ENCODE data around the gene C16orf86.
"Not testable (repeated sequence)": the region's sequence is repeated elsewhere in the genome, so short reads cannot be mapped to it uniquely, and the experiment has no call there.

Gene C16orf86

DNA sequence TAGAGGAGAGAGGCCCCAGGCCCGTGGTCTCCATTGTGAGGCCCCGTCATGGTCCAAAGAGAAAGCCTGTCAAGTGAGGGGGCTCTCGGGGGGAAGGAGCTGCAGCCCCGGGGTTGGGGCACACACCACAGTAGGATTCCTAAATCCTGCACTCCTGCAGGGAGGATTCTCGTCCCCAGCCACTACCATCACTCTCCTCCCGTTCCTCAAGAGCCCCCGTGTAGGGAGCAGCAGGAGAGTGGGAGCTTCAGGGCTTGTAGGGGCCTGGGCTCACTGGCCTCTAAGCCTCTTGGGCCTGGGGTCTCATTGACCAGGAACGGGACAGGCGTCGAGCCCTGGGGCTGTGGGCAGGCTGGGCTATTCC, 821 bp downstream of the C16orf86 start:
- DNase-seq (ENCODE audit: low spot score) = no peak

DNA sequence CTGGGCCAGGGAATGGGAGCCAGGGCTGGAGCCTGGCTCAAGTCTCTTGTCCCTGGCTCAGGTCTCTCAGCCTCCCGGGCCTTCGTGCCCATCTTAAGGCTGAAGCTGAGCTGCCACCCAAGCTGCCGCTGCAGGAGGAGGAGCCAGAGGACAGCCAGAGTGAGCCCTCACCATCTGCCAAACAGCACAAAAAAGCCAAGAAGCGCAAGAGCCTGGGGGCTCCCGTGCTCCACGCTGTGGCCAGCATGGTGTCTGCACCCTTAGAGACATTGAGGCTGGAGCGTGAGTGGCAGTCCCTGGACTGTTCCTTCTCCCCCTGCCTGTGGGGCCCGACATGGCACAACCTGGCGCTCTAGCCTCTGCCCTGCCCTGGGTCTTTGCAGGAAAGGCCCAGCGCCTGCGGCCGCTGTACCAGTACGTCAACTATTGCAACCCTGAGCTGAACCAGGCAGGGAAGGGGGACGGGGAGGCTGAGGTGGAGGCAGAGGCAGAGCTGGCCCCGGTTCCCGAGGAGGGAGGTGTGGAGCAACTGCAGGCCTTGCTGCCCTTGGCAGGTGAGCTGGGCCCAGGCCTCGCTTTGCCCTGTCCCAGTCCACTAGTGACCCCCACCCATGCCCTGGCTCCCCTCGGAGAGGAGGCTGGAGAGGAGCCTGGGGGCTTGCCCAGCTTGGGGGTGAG, 1.3 kb downstream of the C16orf86 start:
- DNase-seq (ENCODE audit: low spot score) = no peak

GRCh38 chr16:67668495-67669157, 2.0 kb downstream of the C16orf86 start:
- DNase-seq (ENCODE audit: low spot score) = no peak

DNA sequence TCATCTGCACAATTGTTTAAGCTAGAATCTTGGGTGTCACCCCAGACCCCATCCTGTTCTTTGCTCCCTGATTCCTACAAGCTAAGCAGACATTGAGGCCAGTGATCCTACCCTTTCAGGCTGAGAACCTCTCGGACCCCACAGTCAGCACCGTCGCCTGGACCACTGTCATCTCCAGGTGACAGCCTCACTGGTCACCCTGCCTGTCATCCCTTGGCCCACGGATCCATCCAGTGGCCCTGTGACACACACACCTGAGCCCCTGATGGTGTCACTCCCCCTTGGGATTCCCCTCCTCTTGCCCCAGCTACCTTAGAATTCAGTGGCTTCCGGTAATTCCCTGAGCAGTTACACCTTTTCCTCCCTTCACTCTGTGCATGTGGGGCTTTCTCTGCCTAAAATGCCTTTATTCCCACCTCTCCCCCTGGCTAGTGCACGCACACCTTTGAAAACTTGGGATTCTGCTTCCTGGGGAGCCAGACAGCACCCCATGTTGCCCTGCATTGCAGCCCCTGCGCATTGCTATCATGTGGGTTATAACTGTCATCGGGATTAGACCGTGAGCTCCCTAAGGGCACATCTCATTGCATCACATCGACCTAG, 3.0 kb downstream of the C16orf86 start:
- no peak for DNase-seq (ENCODE audit: low spot score)

DNA sequence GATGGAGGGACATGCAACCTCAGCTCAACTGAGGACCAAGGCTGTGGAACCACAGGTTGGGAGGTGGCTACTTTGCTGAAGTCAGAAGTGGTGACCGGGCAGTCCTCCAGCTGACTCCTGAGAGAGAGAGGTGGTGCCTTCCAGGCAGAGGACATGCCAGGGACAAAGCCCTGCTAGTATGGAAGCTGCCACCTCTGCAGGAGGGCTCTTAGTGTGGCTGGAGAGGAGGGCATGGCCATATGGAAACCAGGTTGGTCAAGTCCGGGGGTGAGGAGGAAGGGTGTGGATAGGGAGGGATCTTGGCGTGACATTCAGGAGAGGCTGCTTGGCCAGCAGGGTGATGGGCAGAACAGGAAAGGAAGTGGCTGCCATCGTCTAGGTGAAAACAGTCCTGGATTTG, 5.7 kb downstream of the C16orf86 start:
- no peak for DNase-seq (ENCODE audit: low spot score)

GRCh38 chr16:67672739-67673662, 6.4 kb downstream of the C16orf86 start:
- no peak for DNase-seq (ENCODE audit: low spot score)

DNA sequence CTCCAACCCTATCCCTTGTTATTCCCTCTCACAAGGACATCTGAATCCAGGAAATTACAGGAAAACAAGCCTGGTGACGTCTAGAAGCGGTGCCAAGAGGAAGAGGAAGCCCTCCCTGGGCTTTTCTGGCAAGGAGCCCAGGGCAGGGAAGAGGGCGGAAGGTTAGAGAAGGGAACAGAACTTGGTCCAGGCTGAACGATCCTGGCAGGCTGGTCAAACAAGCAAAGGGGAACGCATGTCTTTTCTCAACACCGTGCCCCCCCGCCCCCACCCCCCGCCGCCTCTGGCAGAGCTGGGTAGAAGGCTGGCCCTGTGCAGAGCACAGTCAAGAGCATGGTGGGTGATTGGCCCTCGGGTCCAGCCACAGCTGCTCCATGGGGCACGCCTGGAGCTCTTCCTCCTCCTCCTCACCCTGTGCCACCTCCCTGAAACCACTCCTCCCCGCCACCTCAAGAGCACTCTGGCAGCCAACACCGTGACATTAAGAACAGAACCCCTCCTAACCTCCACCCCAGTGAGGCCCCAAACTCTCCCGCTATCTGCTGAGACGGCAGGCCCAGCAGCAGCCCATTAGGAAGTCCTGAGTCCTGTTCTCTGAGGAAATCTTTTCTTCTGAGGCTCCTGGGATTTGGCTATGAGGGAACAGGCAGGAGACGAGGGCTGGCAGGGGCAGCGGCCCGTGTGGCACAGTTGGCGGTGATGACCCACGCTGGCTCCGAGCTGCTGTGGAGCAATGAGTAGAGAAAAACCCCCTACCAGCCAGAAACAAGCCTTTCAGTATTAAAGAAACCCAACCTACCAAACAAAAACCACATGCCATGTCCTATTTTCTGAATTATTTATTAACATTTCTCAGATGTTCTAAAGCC, 7.3 kb downstream of the C16orf86 start:
- no peak for DNase-seq (ENCODE audit: low spot score)

- DNase-seq (ENCODE audit: low spot score) = no peak
Observed at GRCh38 chr16:67674851-67675578, 8.4 kb downstream of the C16orf86 start.

DNA sequence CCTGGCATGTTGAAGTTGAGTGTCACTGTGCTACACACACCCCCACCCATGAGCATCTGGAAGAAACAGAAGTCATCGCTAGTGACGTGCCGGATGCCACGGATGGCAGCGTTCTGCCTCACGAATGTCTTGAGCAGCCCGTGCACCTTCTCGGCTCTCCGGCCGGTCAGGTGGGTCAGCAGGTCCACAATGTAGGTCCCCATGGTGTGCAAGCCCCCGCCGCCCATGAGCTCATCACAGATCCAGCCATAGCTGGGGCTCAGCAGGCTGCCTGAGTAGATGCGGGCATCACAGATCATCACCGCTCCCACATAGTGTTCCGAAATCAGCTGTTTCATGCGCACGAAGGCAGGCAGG, 8.9 kb downstream of the C16orf86 start:
- DNase-seq (ENCODE audit: low spot score) = no peak

DNA sequence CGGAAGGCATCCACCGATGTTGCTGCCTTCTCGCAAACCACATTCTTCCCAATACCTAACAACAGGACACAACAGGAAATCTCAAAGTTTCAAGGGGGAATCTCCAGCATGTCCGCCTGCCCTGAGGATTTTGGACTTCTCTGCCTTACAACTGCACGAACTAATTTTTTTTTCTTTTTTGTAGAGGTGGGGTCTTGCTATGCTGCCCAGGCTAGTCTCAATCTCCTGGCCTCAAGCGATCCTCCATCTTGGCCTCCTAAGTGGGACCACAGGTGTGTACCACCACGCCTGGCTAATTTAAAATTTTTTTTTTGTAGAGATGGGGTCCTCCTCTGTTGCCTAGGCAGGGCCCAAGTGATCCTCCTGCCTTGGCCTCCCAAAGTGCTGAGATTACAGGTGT, 9.4 kb downstream of the C16orf86 start:
- no peak for DNase-seq (ENCODE audit: low spot score)

GRCh38 chr16:67676516-67676915, 9.9 kb downstream of the C16orf86 start:
- DNase-seq (ENCODE audit: low spot score) = no peak

DNA sequence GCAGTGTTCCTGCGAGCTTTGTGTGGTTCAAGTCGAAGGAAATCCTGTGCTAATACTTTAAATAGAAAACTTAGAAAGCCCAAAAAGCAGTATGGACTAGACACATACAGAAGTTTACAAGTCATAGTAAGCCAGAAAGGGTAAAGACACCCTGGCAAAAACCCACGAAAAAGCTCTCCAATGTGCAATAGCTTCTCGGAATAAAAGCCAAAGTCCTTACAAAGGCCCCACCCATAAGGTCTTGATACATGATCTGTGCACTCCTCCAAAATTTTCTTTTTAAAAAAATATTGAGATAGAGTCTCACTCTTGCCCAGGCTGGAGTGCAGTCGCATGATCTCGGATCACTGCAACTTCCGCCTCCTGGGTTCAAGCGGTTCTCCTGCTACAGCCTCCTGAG, 10.3 kb downstream of the C16orf86 start:
- DNase-seq (ENCODE audit: low spot score) = no peak

GRCh38 chr16:67677712-67678111, 11.1 kb downstream of the C16orf86 start:
- DNase-seq (ENCODE audit: low spot score) = no peak

DNA sequence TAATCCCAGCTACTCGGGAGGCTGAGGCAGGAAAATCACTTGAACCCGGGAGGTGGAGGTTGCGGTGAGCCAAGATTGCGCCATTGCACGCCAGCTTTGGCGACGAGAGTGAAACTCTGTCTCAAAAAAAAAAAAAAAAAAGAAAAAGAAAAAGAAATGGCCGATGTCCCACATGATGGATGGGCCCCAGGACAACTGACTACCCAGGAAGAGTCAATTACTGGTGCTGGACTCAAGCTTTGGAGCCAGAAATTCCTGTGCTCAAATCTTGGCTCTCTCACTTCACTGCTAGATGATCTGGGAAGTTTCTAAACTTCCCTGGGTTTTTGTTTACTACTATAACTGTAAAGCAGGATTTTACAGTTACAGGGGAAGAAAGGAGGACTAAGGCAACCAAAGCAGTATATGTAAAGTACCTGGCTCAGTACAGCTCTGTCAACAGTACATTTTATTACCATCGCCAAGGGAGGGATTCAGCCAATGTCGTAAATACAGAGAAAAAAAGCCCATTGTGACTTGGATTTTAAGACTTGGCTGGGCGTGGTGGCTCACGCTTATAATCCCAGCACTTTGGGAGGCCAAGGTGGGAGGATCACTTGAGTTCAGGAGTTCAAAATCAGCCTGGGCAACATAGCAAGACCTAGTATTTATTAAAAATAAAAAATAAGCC, 11.9 kb downstream of the C16orf86 start:
- DNase-seq (ENCODE audit: low spot score) = no peak

DNA sequence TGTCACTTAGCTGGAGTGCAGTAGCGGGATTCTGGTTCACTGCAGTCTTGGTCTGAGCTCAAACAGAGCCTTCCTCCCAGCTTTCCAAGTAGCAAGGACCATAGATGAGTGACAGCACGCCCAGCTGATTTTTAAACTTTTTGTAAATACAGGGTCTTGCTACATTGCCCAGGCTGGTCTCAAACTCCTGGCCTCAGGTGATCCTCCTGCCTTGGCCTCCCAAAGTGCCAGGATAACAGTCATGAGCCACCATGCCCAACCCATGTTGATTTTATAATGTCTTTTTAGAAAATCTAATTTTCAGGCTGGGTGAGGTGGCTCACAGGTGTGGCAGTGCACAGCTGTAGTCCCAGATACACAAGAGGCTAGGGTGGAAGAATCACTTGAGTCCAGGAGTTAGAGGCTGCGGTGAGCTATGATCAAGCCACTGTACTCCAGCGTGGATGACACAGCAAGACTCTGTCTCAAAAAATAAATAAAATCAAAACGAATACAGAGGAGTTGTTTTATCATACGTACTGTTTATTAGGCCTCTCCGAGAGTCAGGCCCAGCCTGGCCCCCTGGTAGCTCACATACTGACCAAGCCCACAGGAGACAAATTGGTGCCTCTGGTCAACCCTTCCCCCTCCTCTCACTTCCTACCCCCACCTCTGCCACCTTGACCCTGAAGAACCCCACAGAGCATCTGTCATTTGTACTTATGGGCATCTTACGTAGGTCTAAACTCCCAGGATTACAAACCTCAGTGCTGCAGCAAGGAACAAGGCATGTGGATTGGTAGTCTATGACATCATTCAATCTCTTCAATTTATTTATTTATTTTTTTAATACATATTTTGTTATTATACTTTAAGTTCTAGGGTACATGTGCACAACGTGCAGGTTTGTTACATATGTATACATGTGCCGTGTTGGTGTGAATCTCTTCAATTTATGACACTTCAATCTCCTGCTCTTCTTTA, 13.6 kb downstream of the C16orf86 start:
- DNase-seq (ENCODE audit: low spot score) = no peak

DNA sequence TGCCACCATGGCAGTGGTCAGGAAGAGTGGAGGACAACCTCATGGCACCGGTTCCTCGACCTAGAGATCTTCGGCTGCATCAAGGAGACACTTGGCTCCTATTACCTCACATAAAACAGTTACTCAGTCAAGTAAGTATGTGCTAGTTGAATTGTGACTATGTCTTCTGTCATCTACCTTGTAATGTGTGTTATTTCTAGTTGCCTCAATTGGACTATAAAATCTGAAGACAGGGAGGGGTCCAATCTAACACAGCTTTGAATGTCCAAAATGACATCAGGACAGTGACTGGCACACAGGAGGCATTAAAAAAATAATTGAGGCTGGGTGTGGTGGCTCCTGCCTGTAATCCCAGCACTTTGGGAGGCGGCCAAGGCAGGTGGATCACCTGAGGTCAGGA, 17.2 kb downstream of the C16orf86 start:
- peak; percentile 38 for DNase-seq (ENCODE audit: low spot score)

GRCh38 chr16:67685388-67686112, 18.9 kb downstream of the C16orf86 start:
- no peak for DNase-seq (ENCODE audit: low spot score)

DNA sequence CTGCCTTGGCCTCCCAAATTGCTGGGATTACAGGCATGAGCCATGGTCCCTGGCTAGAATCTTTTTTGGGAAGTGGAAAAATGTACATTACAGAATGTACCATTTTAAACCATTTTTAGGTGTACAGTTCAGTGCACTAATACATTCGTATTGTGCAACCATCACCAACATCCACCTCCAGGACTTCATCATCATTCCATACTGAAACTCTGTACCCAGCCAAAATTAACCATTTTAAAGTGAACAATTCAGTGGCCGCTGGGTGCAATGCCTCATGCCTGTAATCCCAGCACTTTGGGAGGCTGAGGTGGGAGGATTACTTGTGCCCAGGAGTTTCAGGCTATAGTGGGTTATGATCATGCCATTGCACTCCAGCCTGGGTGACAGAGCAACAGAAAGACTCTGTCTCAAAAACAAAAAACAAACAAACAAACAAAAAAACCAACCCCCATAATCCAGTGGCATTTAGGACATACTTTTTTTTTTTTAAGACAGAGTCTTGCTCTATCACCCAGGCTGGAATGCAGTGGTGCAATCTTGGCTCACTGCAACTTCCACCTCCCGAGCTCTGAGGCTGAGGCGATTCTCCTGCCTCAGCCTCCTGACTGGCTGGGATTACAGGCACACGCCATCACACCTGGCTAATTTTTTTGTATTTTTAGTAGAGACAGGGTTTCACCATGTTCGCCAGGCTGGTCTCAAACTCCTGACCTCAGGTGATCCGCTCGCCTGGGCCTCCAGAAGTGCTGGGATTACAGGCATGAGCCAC, 27.1 kb downstream of the C16orf86 start:
- not testable (repeated sequence) for DNase-seq (ENCODE audit: low spot score)

Data from LoVo (cell line).